AG04449 (cell line): ENCODE data around the gene INTS15.

Experiments
- CTCF ChIA-PET: fragments of 350-600 bp; formaldehyde crosslinking; extraction: SDS; loops from one replicate; lab custom pipeline; 2021; ENCODE audit warnings: antibody characterized with exemption; lab: Yijun Ruan, JAX
- POLR2A ChIA-PET: fragments of 400-600, 350-600 bp; formaldehyde crosslinking; extraction: SDS; loops from one replicate; lab custom pipeline; 2020; ENCODE audit warnings: antibody characterized with exemption, inconsistent platforms; lab: Yijun Ruan, JAX
- DNase-seq: peaks from one replicate; pipeline ENCODE4 v3.0.0-alpha.2; 2010; ENCODE audit warnings: low read depth, low spot score
- H3K4me3 ChIP-seq: 2 replicates; pipeline ENCODE4 v1.5.1; 2011; ENCODE audit warnings: low read depth, mild to moderate bottlenecking, control low read depth, low read length
- TF ChIP-seq, protein P1 (sequence below): IDR thresholded peaks from one replicate; pipeline ENCODE4 v1.5.1; 2011; ENCODE audit warnings: mild to moderate bottlenecking, moderate library complexity, low read length, control low read depth, inconsistent platforms; ENCODE audit not compliant: insufficient read depth; ENCODE audit errors: missing control alignments

The INTS15 gene

DNA sequence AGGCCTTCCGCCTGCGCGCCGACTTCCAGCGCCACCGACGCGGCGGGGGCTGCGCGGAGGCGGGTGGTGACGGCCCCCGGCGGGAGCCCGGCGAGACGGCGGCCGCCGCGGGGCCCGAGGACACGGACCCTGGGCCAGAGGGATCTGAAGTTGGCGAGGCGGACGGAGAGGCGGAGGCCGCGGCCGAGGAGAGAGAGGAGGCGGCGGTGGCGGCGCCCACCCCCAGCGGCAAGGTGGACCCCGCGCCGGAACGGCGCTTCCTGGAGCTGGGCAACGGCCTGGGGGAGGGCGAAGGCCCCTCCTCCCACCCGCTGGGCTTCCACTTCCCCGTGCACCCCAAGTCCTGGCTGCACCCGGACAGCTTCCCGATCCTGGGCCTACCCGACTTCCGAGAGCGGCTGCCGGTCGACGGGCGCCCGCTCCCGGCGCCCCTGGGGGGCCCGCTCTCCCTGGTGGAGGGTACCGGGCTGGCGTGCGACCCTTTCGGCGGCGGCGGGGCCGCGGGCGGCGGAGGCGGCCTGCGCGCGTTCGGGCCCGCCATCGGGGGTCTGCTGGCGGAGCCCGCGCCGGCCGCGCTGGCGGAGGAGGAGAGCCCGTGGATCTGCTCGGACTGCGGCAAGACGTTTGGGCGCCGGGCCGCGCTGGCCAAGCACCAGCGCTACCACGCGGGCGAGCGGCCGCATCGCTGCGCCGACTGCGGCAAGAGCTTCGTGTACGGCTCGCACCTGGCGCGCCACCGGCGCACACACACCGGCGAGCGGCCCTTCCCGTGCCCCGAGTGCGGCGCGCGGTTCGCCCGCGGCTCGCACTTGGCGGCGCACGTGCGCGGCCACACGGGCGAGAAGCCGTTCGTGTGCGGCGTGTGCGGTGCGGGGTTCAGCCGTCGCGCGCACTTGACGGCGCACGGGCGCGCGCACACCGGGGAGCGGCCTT, 63.5 kb downstream of the INTS15 start:
- CTCF ChIA-PET = no interaction called here
- TF ChIP-seq, protein P1, sequence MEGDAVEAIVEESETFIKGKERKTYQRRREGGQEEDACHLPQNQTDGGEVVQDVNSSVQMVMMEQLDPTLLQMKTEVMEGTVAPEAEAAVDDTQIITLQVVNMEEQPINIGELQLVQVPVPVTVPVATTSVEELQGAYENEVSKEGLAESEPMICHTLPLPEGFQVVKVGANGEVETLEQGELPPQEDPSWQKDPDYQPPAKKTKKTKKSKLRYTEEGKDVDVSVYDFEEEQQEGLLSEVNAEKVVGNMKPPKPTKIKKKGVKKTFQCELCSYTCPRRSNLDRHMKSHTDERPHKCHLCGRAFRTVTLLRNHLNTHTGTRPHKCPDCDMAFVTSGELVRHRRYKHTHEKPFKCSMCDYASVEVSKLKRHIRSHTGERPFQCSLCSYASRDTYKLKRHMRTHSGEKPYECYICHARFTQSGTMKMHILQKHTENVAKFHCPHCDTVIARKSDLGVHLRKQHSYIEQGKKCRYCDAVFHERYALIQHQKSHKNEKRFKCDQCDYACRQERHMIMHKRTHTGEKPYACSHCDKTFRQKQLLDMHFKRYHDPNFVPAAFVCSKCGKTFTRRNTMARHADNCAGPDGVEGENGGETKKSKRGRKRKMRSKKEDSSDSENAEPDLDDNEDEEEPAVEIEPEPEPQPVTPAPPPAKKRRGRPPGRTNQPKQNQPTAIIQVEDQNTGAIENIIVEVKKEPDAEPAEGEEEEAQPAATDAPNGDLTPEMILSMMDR = no peak
- no peak overlapping the region for H3K4me3 ChIP-seq
- POLR2A ChIA-PET = no interaction called here
- DNase-seq = no peak

DNA sequence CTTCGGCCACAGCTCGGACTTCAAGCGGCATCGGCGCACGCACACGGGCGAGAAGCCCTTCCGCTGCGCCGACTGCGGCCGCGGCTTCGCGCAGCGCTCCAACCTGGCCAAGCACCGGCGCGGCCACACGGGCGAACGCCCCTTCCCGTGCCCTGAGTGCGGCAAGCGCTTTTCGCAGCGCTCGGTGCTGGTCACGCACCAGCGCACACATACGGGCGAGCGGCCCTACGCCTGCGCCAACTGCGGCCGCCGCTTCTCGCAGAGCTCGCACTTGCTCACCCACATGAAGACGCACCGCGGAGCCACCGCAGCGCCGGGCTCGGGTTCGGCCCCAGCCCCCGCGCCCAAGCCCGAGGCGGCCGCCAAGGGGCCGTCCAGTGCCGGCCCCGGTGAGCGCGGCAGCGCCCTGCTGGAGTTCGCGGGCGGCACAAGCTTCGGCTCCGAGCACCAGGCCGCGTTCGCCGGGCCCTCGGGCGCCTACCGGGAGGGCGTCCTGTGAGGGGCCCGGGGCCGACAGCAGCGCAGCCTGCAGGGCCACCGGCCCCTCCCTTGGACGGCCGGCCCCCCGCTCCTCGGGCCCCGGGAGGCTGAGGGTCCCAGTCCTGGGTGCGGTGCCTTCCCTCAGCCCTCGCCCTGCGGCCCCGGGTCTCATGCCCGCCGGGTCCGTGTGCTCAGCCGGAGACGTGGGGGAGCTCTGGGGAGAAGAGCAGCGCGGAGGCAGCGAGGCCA, 64.5 kb downstream of the INTS15 start:
- POLR2A ChIA-PET = no interaction called here
- no peak for DNase-seq
- CTCF ChIA-PET = no interaction called here
- H3K4me3 ChIP-seq = no peak overlapping the region
- TF ChIP-seq, protein P1 = no peak

DNA sequence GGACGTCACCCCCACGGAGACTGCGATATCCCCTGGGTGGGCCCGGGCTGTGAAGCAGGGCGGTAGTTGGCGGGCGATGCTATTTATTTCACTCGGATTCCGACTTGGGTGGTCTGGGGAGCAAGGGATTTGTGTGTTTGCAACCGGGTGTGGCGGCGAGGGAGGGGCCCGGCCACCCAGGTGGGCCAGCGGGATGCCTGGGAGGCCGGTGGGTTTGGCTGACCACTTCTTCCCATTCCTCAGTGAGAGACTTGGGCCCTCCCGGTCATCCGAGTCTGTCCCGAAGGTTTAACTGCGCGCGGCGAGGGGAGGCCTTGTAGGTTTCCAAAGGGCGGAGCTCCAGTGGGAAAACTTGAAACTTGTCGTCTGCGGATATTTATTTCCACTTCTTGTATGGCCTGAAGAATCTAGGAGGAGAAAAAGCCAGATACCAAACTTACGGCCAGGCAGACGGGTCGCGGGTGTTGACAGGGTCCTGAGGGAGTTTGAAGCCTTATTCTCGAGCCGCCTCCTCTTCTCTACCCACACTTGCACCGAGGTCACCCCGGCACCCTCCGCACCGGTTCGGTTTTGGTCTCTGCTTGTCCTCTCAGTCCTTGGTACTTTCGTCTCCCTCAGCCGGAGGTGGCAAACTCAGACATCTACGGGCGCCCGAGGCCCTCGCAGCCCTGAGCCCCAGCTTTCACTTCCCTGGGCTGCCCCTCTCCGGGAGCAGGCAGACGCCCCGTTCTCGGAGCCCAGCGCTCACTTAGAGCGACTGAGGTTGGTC, 65.2 kb downstream of the INTS15 start:
- POLR2A ChIA-PET = no interaction called here

DNA sequence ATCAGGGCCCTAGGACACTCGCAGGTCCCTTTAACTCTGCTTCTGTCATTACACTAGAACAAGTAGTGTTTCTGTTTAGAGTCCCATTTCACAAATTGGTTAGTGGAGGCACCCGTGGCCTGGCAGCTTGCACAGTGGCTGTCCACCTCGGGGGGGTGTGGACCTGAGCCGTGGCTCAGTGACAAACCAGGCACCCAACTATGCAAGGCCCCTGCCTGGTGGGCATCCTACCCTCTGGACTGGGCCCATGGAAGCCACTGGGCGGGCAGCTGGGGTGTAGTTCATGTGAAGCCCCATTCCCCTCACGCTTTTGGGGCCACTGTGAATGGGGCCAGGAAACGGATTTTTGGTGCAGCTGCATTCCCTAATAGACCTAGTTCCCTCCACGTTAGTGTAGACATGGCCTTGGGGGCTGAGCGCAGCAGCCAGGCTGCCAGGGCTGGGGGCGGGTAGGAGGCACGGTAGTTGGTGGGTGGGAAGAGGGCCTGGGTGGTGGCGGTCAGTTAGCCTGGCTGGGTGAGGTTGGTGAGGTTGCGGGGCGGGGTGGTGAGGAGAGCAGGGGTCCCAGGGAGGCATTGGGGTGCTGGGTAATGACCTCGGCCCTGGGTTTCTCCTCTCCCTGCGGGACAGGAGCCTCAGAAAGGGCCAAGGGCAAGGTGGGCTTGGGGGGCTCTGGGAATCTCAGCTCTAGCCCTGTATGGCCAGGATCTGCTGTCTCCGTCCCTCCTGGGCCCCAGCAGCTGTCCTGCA, 66.0 kb downstream of the INTS15 start:
- DNase-seq = no peak
- POLR2A ChIA-PET = no interaction called here

More for the DNA sequence above, 65.2 kb downstream of the INTS15 start:
- TF ChIP-seq, protein P1 = no peak
- H3K4me3 ChIP-seq = no peak overlapping the region
- CTCF ChIA-PET = no interaction called here
- DNase-seq = no peak

DNA sequence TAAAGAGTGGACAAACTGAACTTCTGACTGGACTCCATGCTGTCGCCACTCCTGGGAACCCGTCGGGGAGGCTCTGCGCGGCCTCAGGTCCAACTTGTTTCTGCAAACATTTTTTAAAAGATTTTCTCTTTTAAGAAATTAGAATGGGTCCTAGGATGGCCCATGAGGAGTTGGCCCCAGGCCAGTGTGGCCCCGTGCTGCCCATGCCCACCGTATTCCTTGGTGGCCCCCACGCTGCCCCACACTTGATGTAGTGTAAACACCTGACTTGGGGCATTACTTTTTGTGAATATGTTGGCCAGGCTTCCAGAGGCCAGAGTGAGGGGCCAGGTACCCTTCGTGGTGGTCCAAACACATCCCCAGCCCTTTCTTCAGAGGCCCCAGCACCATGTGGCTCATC, 66.6 kb downstream of the INTS15 start:
- TF ChIP-seq, protein P1 = no peak
- POLR2A ChIA-PET = no interaction called here
- no peak for DNase-seq
- CTCF ChIA-PET = no interaction called here
- H3K4me3 ChIP-seq = no peak overlapping the region

More for the DNA sequence above, 66.0 kb downstream of the INTS15 start:
- H3K4me3 ChIP-seq = no peak overlapping the region
- TF ChIP-seq, protein P1 = no peak
- CTCF ChIA-PET = no interaction called here
